HG03045 (cell line): Measurements from ENCODE around the gene NOL9.

Experiments
- ATAC-seq: cut with Tn5 transposase; IDR thresholded peaks from one replicate; pipeline ENCODE4 v1.9.1; 2021; ENCODE audit warnings: mild to moderate bottlenecking, moderate library complexity; ENCODE audit not compliant: unreplicated experiment

NOL9 gene

GRCh38 chr1:6591222-6591621 lies 36.9 kb upstream of the NOL9 start:
- ATAC-seq = no peak

- ATAC-seq = no peak
Observed at GRCh38 chr1:6590046-6590445, 35.7 kb upstream of the NOL9 start.

GRCh38 chr1:6588893-6589520 lies 34.7 kb upstream of the NOL9 start:
- no peak for ATAC-seq

- no peak for ATAC-seq
Observed at GRCh38 chr1:6588128-6588892, 34.0 kb upstream of the NOL9 start.

- no peak for ATAC-seq
Observed at GRCh38 chr1:6587261-6588005, 33.1 kb upstream of the NOL9 start.

GRCh38 chr1:6586404-6586816 lies 32.1 kb upstream of the NOL9 start:
- ATAC-seq = no peak

GRCh38 chr1:6585841-6586240 lies 31.5 kb upstream of the NOL9 start:
- ATAC-seq = no peak

GRCh38 chr1:6585081-6585722 lies 30.9 kb upstream of the NOL9 start:
- no peak for ATAC-seq

- ATAC-seq = no peak
Observed at GRCh38 chr1:6584126-6585080, 30.1 kb upstream of the NOL9 start.

- no peak for ATAC-seq
Observed at GRCh38 chr1:6582370-6582769, 28.1 kb upstream of the NOL9 start.

GRCh38 chr1:6581561-6582305 lies 27.4 kb upstream of the NOL9 start:
- no peak for ATAC-seq

GRCh38 chr1:6580593-6581409 lies 26.5 kb upstream of the NOL9 start:
- no peak for ATAC-seq

- peak; percentile 19 for ATAC-seq
Observed at GRCh38 chr1:6580119-6580592, 25.8 kb upstream of the NOL9 start.

- peak; percentile 92 for ATAC-seq
Observed at GRCh38 chr1:6579374-6580118, 25.2 kb upstream of the NOL9 start, which contains the start of gene ZBTB48. Gene ZBTB48, plus strand, starts transcription at chr1:6579994. Its CDS starts 616 bp downstream, at chr1:6580610.

- ATAC-seq = no peak
Observed at GRCh38 chr1:6578624-6579373, 24.5 kb upstream of the NOL9 start.

GRCh38 chr1:6577831-6578525 lies 23.7 kb upstream of the NOL9 start:
- ATAC-seq = no peak
